ENCODE measurements around the gene KHK.

DNA sequence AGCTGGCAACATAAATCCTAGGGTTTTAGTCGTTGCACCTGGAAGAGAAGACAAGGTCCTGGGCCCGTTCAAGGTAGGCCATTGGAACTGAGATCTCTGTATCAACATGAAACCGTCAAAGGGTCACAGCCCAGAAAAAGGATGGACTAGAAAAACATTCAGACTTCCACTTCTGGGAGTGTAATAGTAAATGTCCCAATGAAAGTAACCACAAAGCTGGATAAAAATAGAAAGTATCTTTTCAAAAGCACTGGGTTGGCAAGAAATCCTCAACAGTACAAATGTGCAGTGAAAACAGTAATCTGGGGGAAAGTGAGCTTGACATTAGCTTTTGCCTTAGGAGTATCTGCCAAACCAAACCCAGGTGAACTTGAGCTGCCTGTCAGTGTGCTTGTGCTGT lies 19.4 kb downstream of the KHK start:
- no peak for TF ChIP-seq CTCF (IDR thresholded peaks at IDR 0.05; ENCODE audit: low read length)
- no peak for TF ChIP-seq EZH2 (IDR thresholded peaks at IDR 0.05; ENCODE audit: borderline replicate concordance, low read length)

Measured in OCI-LY1 (cell line).